Retinal pigment epithelial cell (primary cell): ENCODE measurements around the gene ERI3.

Experiments used
- DNase-seq: peaks from one replicate; pipeline ENCODE4 v3.0.0-alpha.2; 2010; ENCODE audit warnings: low read depth
- H3K4me3 ChIP-seq: 2 replicates; pipeline ENCODE4 v1.5.1; 2011; ENCODE audit warnings: mild to moderate bottlenecking, low read length, control low read depth, moderate library complexity
- CTCF ChIP-seq: conservative IDR thresholded peaks from 2 replicates; pipeline ENCODE4 v1.5.1; 2011; ENCODE audit warnings: low read depth, low read length, control low read depth, inconsistent platforms

Gene ERI3

GRCh38 chr1:44296806-44297205 is 58.3 kb downstream of the ERI3 start:
- no peak for TF ChIP-seq CTCF
- no peak for DNase-seq
- H3K4me3 ChIP-seq = no peak overlapping the region

- DNase-seq = no peak
- H3K4me3 ChIP-seq = no peak overlapping the region
- no peak for TF ChIP-seq CTCF
Observed at GRCh38 chr1:44296086-44296485, 59.0 kb downstream of the ERI3 start.

GRCh38 chr1:44294588-44295007 is 60.5 kb downstream of the ERI3 start:
- DNase-seq = no peak
- peak; percentile 29 for TF ChIP-seq CTCF
- H3K4me3 ChIP-seq = no peak overlapping the region

- H3K4me3 ChIP-seq = no peak overlapping the region
- TF ChIP-seq CTCF = no peak
- DNase-seq = no peak
Observed at GRCh38 chr1:44293761-44294315, 61.2 kb downstream of the ERI3 start.

- no peak for TF ChIP-seq CTCF
Observed at GRCh38 chr1:44292651-44293050, 62.4 kb downstream of the ERI3 start.

GRCh38 chr1:44290250-44291094 is 64.6 kb downstream of the ERI3 start:
- no peak for DNase-seq
- TF ChIP-seq CTCF = no peak
- H3K4me3 ChIP-seq = no peak overlapping the region

More at GRCh38 chr1:44292651-44293050, 62.4 kb downstream of the ERI3 start:
- no peak overlapping the region for H3K4me3 ChIP-seq
- no peak for DNase-seq

- no peak for TF ChIP-seq CTCF
- DNase-seq = no peak
- no peak overlapping the region for H3K4me3 ChIP-seq
Observed at GRCh38 chr1:44289530-44289929, 65.5 kb downstream of the ERI3 start.
